Esophagus squamous epithelium (tissue), 4 donors: ENCODE measurements around the gene UBE2J1.

Source experiments
- POLR2A ChIP-seq, 4 donors: fragments of 450-650 bp; IDR thresholded peaks; one replicate each; pipeline ENCODE4 v1.6.1; 2017; ENCODE audit warnings: antibody characterized with exemption in 4 of 4, mild to moderate bottlenecking in 4 of 4, moderate library complexity in 3 of 4
- TF ChIP-seq, protein P1 (sequence below), 6 experiments: fragments of 450-650 bp in 4 of 6; fragments of 200-600 bp in 2 of 6; sonication (generic) in 2 of 6; IDR thresholded peaks; one replicate each; pipeline ENCODE4 v1.5.1; 2016 to 2019; ENCODE audit warnings: antibody characterized with exemption in 6 of 6, mild to moderate bottlenecking in 4 of 6, moderate library complexity in 4 of 6

DNA sequence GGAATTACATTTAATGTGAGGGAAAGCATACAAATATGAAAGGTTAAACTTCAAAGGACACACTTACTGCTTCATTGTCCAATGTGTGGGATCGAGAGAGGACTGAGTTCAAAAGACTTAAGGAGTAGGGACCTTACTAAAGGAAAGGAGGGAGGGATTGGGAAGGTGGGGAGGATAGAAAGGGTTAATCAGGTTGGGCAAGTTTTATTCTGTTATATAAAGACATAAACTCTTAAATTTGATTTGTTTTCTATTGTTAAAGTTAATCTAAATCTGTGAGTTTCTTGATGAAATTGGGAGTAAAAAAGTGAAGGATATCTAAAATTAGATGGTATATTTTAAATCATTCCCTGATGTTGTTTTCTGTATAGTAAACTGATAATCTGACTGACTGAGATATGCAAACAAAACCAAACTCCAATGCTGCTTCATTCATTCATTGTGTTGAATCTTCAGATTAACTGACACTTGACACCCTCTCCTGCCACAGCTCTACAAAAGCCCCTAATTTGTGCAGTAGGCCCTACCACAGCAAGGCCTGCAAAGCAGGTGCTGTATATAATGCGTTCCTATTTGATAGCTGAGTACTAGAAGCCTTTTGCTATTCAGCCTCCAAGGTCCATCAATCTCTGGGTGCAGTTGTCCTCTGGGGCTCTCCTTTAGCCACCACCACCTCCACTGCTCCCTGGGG is 1.3 kb upstream of the UBE2J1 start:
- TF ChIP-seq POLR2A (IDR thresholded peaks at IDR 0.05), result no peak
- TF ChIP-seq, protein P1, sequence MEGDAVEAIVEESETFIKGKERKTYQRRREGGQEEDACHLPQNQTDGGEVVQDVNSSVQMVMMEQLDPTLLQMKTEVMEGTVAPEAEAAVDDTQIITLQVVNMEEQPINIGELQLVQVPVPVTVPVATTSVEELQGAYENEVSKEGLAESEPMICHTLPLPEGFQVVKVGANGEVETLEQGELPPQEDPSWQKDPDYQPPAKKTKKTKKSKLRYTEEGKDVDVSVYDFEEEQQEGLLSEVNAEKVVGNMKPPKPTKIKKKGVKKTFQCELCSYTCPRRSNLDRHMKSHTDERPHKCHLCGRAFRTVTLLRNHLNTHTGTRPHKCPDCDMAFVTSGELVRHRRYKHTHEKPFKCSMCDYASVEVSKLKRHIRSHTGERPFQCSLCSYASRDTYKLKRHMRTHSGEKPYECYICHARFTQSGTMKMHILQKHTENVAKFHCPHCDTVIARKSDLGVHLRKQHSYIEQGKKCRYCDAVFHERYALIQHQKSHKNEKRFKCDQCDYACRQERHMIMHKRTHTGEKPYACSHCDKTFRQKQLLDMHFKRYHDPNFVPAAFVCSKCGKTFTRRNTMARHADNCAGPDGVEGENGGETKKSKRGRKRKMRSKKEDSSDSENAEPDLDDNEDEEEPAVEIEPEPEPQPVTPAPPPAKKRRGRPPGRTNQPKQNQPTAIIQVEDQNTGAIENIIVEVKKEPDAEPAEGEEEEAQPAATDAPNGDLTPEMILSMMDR (IDR thresholded peaks at IDR 0.05), result no peak
